ENCODE results near the gene TPM1. TPM values are rescaled to one million over a fixed set of nuclear protein-coding genes. Genes with fewer than 3 reads are reported as not detected.

The TPM1 gene
- total and polyA plus RNA-seq, 9 of the 15 experiments (the other 6 are each of a cell fraction or from before 2014, with no cell fraction given): 8.1 to 53.9 (median 43.1) TPM

DNA sequence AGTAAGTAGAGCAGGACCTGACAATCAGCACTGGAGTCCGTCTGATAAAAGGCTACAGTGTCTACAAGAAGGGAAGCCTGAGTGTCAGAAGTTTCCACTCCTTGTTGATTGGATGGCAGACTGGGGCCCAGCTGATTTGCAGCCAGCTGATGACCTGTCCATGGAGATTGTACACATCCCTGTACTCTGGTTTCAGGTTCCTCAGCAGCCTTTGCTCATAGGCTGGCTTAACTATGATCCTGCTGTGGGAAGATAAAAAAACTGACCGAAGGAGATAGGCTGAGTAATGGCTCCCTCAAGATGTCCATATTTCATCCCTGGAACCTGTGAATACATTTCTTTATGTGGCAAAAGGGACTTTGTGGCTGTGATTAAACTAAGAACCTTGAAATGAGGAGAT is 67.4 kb downstream of the TPM1 start (continued):
- TF ChIP-seq HNRNPLL (IDR thresholded peaks at IDR 0.05; ENCODE audit: low read depth, low read length, poor library complexity, severe bottlenecking) (no peak), ARNT (IDR thresholded peaks at IDR 0.05) (peak in 1 of 2 experiments; percentile 74; a peak in 2 of 4 replicates), C11orf30 (IDR thresholded peaks at IDR 0.05; ENCODE audit: low read depth) (no peak), ETV5 (CRISPR knock-in tag; IDR thresholded peaks at IDR 0.05; ENCODE audit: low read depth) (no peak), CC2D1A (IDR thresholded peaks at IDR 0.05) (peak; percentile 96; the same call in 1 of the 2 replicates), CAMTA2 (CRISPR knock-in tag; conservative IDR thresholded peaks at IDR 0.05) (no peak), SMARCB1 (IDR thresholded peaks at IDR 0.05; ENCODE audit: insufficient read length, low read depth) (no peak), HMGN3 (IDR thresholded peaks at IDR 0.05; ENCODE audit: borderline replicate concordance, extremely low read depth, insufficient read length, low read depth, low read length) (no peak), DACH1 (IDR thresholded peaks at IDR 0.05; ENCODE audit: partially characterized antibody) (peak; percentile 99)
- TF ChIP-seq, protein P1, sequence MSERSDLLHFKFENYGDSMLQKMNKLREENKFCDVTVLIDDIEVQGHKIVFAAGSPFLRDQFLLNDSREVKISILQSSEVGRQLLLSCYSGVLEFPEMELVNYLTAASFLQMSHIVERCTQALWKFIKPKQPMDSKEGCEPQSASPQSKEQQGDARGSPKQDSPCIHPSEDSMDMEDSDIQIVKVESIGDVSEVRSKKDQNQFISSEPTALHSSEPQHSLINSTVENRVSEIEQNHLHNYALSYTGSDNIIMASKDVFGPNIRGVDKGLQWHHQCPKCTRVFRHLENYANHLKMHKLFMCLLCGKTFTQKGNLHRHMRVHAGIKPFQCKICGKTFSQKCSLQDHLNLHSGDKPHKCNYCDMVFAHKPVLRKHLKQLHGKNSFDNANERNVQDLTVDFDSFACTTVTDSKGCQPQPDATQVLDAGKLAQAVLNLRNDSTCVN (CRISPR knock-in tag; IDR thresholded peaks at IDR 0.05): no peak
- TF ChIP-seq, protein P2, sequence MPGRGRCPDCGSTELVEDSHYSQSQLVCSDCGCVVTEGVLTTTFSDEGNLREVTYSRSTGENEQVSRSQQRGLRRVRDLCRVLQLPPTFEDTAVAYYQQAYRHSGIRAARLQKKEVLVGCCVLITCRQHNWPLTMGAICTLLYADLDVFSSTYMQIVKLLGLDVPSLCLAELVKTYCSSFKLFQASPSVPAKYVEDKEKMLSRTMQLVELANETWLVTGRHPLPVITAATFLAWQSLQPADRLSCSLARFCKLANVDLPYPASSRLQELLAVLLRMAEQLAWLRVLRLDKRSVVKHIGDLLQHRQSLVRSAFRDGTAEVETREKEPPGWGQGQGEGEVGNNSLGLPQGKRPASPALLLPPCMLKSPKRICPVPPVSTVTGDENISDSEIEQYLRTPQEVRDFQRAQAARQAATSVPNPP (IDR thresholded peaks at IDR 0.05; ENCODE audit: borderline replicate concordance, insufficient read depth, insufficient read length): no peak
- TF ChIP-seq, protein P3, sequence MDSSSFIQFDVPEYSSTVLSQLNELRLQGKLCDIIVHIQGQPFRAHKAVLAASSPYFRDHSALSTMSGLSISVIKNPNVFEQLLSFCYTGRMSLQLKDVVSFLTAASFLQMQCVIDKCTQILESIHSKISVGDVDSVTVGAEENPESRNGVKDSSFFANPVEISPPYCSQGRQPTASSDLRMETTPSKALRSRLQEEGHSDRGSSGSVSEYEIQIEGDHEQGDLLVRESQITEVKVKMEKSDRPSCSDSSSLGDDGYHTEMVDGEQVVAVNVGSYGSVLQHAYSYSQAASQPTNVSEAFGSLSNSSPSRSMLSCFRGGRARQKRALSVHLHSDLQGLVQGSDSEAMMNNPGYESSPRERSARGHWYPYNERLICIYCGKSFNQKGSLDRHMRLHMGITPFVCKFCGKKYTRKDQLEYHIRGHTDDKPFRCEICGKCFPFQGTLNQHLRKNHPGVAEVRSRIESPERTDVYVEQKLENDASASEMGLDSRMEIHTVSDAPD (CRISPR knock-in tag; IDR thresholded peaks at IDR 0.05): no peak
- TF ChIP-seq, protein P4, sequence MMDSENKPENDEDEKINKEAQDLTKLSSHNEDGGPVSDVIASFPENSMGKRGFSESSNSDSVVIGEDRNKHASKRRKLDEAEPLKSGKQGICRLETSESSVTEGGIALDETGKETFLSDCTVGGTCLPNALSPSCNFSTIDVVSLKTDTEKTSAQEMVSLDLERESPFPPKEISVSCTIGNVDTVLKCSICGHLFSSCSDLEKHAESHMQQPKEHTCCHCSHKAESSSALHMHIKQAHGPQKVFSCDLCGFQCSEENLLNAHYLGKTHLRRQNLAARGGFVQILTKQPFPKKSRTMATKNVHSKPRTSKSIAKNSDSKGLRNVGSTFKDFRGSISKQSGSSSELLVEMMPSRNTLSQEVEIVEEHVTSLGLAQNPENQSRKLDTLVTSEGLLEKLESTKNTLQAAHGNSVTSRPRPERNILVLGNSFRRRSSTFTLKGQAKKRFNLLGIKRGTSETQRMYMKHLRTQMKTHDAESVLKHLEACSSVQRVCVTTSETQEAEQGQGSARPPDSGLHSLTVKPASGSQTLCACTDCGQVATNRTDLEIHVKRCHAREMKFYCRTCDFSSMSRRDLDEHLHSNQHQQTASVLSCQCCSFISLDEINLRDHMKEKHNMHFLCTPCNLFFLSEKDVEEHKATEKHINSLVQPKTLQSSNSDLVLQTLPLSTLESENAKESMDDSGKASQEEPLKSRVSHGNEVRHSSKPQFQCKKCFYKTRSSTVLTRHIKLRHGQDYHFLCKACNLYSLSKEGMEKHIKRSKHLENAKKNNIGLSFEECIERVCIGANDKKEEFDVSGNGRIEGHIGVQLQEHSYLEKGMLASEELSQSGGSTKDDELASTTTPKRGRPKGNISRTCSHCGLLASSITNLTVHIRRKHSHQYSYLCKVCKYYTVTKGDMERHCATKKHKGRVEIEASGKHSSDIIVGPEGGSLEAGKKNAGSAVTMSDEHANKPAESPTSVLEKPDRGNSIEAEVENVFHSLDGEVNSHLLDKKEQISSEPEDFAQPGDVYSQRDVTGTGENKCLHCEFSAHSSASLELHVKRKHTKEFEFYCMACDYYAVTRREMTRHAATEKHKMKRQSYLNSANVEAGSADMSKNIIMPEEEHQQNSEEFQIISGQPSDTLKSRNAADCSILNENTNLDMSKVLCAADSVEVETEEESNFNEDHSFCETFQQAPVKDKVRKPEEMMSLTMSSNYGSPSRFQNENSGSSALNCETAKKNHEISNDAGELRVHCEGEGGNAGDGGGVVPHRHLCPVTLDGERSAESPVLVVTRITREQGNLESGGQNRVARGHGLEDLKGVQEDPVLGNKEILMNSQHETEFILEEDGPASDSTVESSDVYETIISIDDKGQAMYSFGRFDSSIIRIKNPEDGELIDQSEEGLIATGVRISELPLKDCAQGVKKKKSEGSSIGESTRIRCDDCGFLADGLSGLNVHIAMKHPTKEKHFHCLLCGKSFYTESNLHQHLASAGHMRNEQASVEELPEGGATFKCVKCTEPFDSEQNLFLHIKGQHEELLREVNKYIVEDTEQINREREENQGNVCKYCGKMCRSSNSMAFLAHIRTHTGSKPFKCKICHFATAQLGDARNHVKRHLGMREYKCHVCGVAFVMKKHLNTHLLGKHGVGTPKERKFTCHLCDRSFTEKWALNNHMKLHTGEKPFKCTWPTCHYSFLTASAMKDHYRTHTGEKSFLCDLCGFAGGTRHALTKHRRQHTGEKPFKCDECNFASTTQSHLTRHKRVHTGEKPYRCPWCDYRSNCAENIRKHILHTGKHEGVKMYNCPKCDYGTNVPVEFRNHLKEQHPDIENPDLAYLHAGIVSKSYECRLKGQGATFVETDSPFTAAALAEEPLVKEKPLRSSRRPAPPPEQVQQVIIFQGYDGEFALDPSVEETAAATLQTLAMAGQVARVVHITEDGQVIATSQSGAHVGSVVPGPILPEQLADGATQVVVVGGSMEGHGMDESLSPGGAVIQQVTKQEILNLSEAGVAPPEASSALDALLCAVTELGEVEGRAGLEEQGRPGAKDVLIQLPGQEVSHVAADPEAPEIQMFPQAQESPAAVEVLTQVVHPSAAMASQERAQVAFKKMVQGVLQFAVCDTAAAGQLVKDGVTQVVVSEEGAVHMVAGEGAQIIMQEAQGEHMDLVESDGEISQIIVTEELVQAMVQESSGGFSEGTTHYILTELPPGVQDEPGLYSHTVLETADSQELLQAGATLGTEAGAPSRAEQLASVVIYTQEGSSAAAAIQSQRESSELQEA (IDR thresholded peaks at IDR 0.05; ENCODE audit: low read depth): no peak
- TF ChIP-seq, protein P5, sequence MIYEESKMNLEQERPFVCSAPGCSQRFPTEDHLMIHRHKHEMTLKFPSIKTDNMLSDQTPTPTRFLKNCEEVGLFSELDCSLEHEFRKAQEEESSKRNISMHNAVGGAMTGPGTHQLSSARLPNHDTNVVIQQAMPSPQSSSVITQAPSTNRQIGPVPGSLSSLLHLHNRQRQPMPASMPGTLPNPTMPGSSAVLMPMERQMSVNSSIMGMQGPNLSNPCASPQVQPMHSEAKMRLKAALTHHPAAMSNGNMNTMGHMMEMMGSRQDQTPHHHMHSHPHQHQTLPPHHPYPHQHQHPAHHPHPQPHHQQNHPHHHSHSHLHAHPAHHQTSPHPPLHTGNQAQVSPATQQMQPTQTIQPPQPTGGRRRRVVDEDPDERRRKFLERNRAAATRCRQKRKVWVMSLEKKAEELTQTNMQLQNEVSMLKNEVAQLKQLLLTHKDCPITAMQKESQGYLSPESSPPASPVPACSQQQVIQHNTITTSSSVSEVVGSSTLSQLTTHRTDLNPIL (CRISPR knock-in tag; IDR thresholded peaks at IDR 0.05): no peak
